Hepatocyte (in vitro differentiated cells): ENCODE results near the gene TXN. TPM values are rescaled to one million over a fixed set of nuclear protein-coding genes. Genes with fewer than 3 reads are reported as not detected.

ENCODE experiments used
- DNase-seq: peaks from one replicate; pipeline ENCODE4 v3.0.0-alpha.2; 2016; ENCODE audit warnings: low spot score
- H2AFZ ChIP-seq: fragments of 200-600 bp; sonication (generic); 2 replicates; pipeline ENCODE4 v1.6.0; 2016; ENCODE audit warnings: antibody characterized with exemption, mild to moderate bottlenecking
- H3K27ac ChIP-seq: fragments of 200-600 bp; sonication (generic); 2 replicates; pipeline ENCODE4 v1.5.1; 2016; ENCODE audit warnings: mild to moderate bottlenecking
- H3K27me3 ChIP-seq: fragments of 200-600 bp; sonication (generic); 2 replicates; pipeline ENCODE4 v1.6.1; 2016
- H3K36me3 ChIP-seq: fragments of 200-600 bp; sonication (generic); replicated peaks from 2 replicates; pipeline ENCODE4 v1.5.1; 2016; ENCODE audit warnings: low read depth; ENCODE audit not compliant: insufficient read depth
- H3K4me1 ChIP-seq: fragments of 200-600 bp; sonication (generic); 2 replicates; pipeline ENCODE4 v1.5.1; 2016; ENCODE audit warnings: mild to moderate bottlenecking, moderate library complexity; ENCODE audit not compliant: insufficient read depth
- H3K4me2 ChIP-seq: fragments of 200-600 bp; sonication (generic); 2 replicates; pipeline ENCODE4 v1.6.0; 2016
- H3K4me3 ChIP-seq: fragments of 200-600 bp; sonication (generic); 2 replicates; pipeline ENCODE4 v1.5.1; 2016; ENCODE audit warnings: mild to moderate bottlenecking
- H3K79me2 ChIP-seq: fragments of 200-600 bp; sonication (generic); 2 replicates; pipeline ENCODE4 v1.6.0; 2017; ENCODE audit warnings: mild to moderate bottlenecking
- H3K9me2 ChIP-seq: fragments of 200-600 bp; sonication (generic); replicated peaks from 2 replicates; pipeline ENCODE4 v1.6.0; 2017; ENCODE audit warnings: mild to moderate bottlenecking; ENCODE audit not compliant: insufficient read depth
- H3K9me3 ChIP-seq: fragments of 200-600 bp; sonication (generic); 2 replicates; pipeline ENCODE4 v1.5.1; 2016; ENCODE audit warnings: low read depth, mild to moderate bottlenecking
- H4K20me1 ChIP-seq: fragments of 200-600 bp; sonication (generic); 2 replicates; pipeline ENCODE4 v1.6.0; 2016; ENCODE audit warnings: mild to moderate bottlenecking; ENCODE audit not compliant: insufficient read depth, poor library complexity, severe bottlenecking
- EZH2 ChIP-seq: fragments of 200-600 bp; sonication (generic); IDR thresholded peaks from 2 replicates; pipeline ENCODE4 v1.6.1; 2016; ENCODE audit warnings: antibody characterized with exemption, mild to moderate bottlenecking, borderline replicate concordance
- EZH2phosphoT487 ChIP-seq: fragments of 200-600 bp; sonication (generic); IDR thresholded peaks from one replicate; pipeline ENCODE4 v1.6.1; 2018; ENCODE audit warnings: antibody characterized with exemption, mild to moderate bottlenecking, low read depth, moderate library complexity; ENCODE audit not compliant: unreplicated experiment, severe bottlenecking
- WGBS: methylation state at CpG from one replicate; pipeline ENCODE4 v1.1.6; 2016; ENCODE audit warnings: low lambda C conversion rate; ENCODE audit errors: missing lambda C conversion rate; 5-methylcytosine and 5-hydroxymethylcytosine counted together
- polyA plus RNA-seq: library from polyadenylated mRNA; unstranded; fragments of >200 nt; fragmentation: Nextera tagmentation; extraction: Ambion mirVana; gene quantifications from 2 replicates; pipeline ENCODE4 v1.2.1, GENCODE V29; 2016
- total RNA-seq: library from RNA; depleted of rRNA; stranded (reverse); fragments of >200 nt; gene quantifications from 2 replicates; pipeline ENCODE4 v1.2.3, GENCODE V29; 2014
- TF ChIP-seq, protein P1 (sequence below): fragments of 200-600 bp; sonication (generic); IDR thresholded peaks from 2 replicates; pipeline ENCODE4 v1.5.1; 2016; ENCODE audit warnings: antibody characterized with exemption, mild to moderate bottlenecking; ENCODE audit not compliant: poor library complexity

TXN gene
- total and polyA plus RNA-seq, 2 experiments from 2014 or later, result 195 to 416 TPM

DNA sequence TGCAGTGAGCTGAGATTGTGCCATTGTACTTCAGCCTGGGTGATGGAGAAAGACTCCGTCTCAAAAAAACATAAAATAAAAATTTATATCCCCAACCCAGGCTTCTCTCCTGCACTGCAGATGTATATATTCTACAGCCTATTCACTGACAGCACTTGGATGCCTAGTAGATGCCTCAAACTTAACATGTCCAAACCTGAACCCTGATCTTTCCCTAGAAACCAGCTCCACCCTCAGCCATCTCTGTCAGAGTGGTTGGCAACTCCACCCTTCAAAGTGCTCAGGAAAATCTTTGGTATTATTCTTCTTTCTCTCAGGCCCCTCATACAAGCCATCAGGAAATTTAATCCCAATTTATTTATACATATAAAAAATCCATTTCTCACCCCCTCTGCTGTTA lies 36.9 kb upstream of the TXN start:
- no peak for DNase-seq
- Histone ChIP-seq H3K4me3 (no peak overlapping the region), H4K20me1 (no peaks in the 10 kb centered on the region), H3K9me3 (no peaks in the 10 kb centered on the region), H3K4me1 (no peaks in the 10 kb centered on the region), H3K79me2 (no peaks in the 10 kb centered on the region), H3K4me2 (no peak overlapping the region), H3K9me2 (no peaks in the 10 kb centered on the region), H3K36me3 (no peaks in the 10 kb centered on the region), H2AFZ (no peak overlapping the region), H3K27me3 (no peaks in the 10 kb centered on the region), H3K27ac (no peak overlapping the region)
- TF ChIP-seq EZH2phosphoT487 (no peak), EZH2 (no peak)
- TF ChIP-seq, protein P1, sequence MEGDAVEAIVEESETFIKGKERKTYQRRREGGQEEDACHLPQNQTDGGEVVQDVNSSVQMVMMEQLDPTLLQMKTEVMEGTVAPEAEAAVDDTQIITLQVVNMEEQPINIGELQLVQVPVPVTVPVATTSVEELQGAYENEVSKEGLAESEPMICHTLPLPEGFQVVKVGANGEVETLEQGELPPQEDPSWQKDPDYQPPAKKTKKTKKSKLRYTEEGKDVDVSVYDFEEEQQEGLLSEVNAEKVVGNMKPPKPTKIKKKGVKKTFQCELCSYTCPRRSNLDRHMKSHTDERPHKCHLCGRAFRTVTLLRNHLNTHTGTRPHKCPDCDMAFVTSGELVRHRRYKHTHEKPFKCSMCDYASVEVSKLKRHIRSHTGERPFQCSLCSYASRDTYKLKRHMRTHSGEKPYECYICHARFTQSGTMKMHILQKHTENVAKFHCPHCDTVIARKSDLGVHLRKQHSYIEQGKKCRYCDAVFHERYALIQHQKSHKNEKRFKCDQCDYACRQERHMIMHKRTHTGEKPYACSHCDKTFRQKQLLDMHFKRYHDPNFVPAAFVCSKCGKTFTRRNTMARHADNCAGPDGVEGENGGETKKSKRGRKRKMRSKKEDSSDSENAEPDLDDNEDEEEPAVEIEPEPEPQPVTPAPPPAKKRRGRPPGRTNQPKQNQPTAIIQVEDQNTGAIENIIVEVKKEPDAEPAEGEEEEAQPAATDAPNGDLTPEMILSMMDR, result no peak
- 88% methylated on average over 1 of the region's 1 CpG for WGBS

DNA sequence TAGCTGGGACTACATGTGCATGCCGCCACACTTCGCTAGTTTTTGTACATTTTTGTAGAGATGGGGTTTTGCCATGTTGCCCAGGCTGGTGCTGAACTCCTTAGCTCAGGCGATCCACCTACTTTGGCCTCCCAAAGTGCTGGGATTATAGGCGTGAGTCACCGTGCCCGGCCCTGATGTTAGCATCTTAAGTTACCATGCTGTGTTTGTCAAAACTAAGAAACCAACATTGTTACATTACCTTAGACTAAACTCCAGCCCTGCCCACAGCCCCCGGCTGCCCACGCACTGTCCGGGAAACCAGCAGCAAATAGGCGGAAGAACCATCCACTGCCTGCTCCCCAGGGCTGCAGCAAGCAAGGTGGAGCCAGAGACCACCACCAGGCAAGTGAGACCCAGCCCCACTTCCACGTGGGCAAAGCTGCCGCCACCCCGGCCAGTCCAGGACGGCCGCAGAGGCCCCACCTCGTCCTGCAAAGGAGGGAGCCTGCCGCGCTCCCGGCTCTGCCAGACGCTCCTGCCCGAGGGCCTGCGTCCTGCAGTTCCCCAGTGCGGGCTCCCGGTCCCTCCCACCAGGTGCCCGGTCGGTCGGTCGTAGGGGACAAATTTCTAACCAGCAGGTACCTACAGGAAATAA lies 35.7 kb upstream of the TXN start:
- no peaks in the 10 kb centered on the region for H3K9me3 ChIP-seq
- WGBS, result 85% methylated on average over 28 of the region's 28 CpGs
- no peak for DNase-seq
- H4K20me1 ChIP-seq, result no peaks in the 10 kb centered on the region
- no peak overlapping the region for H2AFZ ChIP-seq
- H3K4me2 ChIP-seq, result no peak overlapping the region
- TF ChIP-seq EZH2, result no peak
- no peaks in the 10 kb centered on the region for H3K79me2 ChIP-seq
- H3K4me1 ChIP-seq, result no peaks in the 10 kb centered on the region
- no peaks in the 10 kb centered on the region for H3K36me3 ChIP-seq
- no peak overlapping the region for H3K27ac ChIP-seq
- no peaks in the 10 kb centered on the region for H3K9me2 ChIP-seq
- H3K4me3 ChIP-seq, result no peak overlapping the region
- H3K27me3 ChIP-seq, result no peaks in the 10 kb centered on the region

DNA sequence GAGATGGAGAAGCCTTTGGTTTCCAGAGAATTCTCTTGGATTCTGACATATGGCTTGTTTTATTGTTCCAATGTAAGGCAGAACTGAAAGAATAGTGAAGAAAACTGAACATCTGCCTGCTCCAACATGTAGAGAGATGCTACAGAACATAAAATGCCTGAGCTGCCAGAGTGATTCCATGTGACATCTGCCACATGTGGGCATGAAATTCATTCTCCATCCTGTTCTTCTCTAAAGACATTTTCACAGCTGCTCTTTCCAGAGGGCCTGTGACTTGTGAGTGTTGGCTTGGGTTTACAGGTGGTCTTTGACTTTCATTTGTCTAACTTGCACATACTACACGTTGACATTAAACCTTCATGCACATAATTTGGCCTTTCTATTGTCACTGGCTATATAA lies 33.7 kb upstream of the TXN start:
- Histone ChIP-seq H3K27me3 (no peaks in the 10 kb centered on the region), H3K79me2 (no peaks in the 10 kb centered on the region), H2AFZ (no peak overlapping the region), H3K9me3 (no peaks in the 10 kb centered on the region), H3K36me3 (no peaks in the 10 kb centered on the region), H3K4me2 (no peak overlapping the region), H3K27ac (no peak overlapping the region), H3K4me3 (no peak overlapping the region), H3K9me2 (no peaks in the 10 kb centered on the region), H3K4me1 (no peaks in the 10 kb centered on the region), H4K20me1 (no peaks in the 10 kb centered on the region)
- TF ChIP-seq, protein P1, result no peak
- TF ChIP-seq EZH2phosphoT487, result no peak
- no peak for TF ChIP-seq EZH2
- DNase-seq, result no peak
- 88% methylated on average over 1 of the region's 1 CpG for WGBS

DNA sequence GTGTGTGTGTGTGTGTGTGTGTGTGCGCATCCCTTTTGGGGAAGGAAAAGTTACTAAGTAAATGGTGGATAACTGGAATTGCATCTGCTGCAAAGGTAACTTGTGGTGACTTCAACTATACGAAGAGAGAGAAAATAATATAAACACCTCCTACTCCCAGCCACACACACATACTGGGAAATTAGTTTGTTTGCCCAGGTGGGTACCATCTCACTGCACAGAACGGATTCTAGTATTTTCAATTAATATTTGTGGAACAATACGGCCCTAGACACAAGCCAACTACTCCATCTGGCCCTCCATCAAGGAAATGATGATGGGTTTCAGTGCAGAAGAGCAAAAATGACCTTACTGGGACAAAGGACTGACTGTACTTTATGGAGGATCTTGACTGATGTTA lies 32.2 kb upstream of the TXN start:
- no peaks in the 10 kb centered on the region for H3K9me2 ChIP-seq
- WGBS, result 96% methylated on average over 4 of the region's 4 CpGs

More for the DNA sequence above, 32.2 kb upstream of the TXN start:
- no peak for DNase-seq
- peaks cover under 1% of the 10 kb centered on the region for H3K4me1 ChIP-seq
- no peak overlapping the region for H3K27ac ChIP-seq
- TF ChIP-seq, protein P1, result no peak
- TF ChIP-seq EZH2 (no peak), EZH2phosphoT487 (no peak)
- no peaks in the 10 kb centered on the region for H3K9me3 ChIP-seq
- H4K20me1 ChIP-seq, result no peaks in the 10 kb centered on the region
- no peaks in the 10 kb centered on the region for H3K36me3 ChIP-seq
- H3K4me2 ChIP-seq, result no peak overlapping the region
- H3K27me3 ChIP-seq, result no peaks in the 10 kb centered on the region
- H3K4me3 ChIP-seq, result no peak overlapping the region
- no peak overlapping the region for H2AFZ ChIP-seq
- H3K79me2 ChIP-seq, result no peaks in the 10 kb centered on the region
